Stimulated activated CD8-positive, alpha-beta memory T cell treated with anti-CD3 and anti-CD28 coated beads, Interleukin-7, amount 100 ng/mL, for 4 hours (primary cell): Measurements from ENCODE around the gene UBE2G2.
"Not testable (repeated sequence)": the region's sequence is repeated elsewhere in the genome, so short reads cannot be mapped to it uniquely, and the experiment has no call there.

Source experiments
- DNase-seq, 2 donors: peaks; one replicate each; pipeline ENCODE4 v3.0.0-alpha.2; 2020; ENCODE audit warnings: low read depth in 2 of 2

UBE2G2 gene

GRCh38 chr21:44836349-44836665 is 34.7 kb upstream of the UBE2G2 start:
- no peak for DNase-seq

GRCh38 chr21:44835647-44835973 is 34.0 kb upstream of the UBE2G2 start:
- DNase-seq: no peak

- DNase-seq: no peak
Observed at GRCh38 chr21:44834951-44835646, 33.5 kb upstream of the UBE2G2 start.

- DNase-seq: no peak
Observed at GRCh38 chr21:44834231-44834950, 32.8 kb upstream of the UBE2G2 start.

- no peak for DNase-seq
Observed at GRCh38 chr21:44833663-44834062, 32.0 kb upstream of the UBE2G2 start.

- DNase-seq: not testable (repeated sequence)
Observed at GRCh38 chr21:44832516-44833255, 31.1 kb upstream of the UBE2G2 start.

- DNase-seq: no peak
Observed at GRCh38 chr21:44831227-44831860, 29.7 kb upstream of the UBE2G2 start.

- DNase-seq: no peak
Observed at GRCh38 chr21:44829507-44830092, 28.0 kb upstream of the UBE2G2 start.

GRCh38 chr21:44828362-44829056 is 26.9 kb upstream of the UBE2G2 start:
- DNase-seq: no peak

- no peak for DNase-seq
Observed at GRCh38 chr21:44823179-44823660, 21.6 kb upstream of the UBE2G2 start.

- DNase-seq: no peak
Observed at GRCh38 chr21:44822484-44823178, 21.0 kb upstream of the UBE2G2 start.

GRCh38 chr21:44820851-44821250 is 19.2 kb upstream of the UBE2G2 start:
- DNase-seq: no peak

- no peak for DNase-seq
Observed at GRCh38 chr21:44819283-44820243, 17.9 kb upstream of the UBE2G2 start.

- no peak for DNase-seq
Observed at GRCh38 chr21:44818640-44819011, 17.0 kb upstream of the UBE2G2 start.

- DNase-seq: peak; percentile 55 to 78
Observed at GRCh38 chr21:44817914-44818639, 16.5 kb upstream of the UBE2G2 start, which contains the start of gene SUMO3. Gene SUMO3, minus strand, starts transcription at chr21:44818062. Its CDS starts 94 bp downstream, at chr21:44817968.

- peak; percentile 78 to 89 for DNase-seq
Observed at GRCh38 chr21:44817506-44817880, 15.9 kb upstream of the UBE2G2 start.

GRCh38 chr21:44816761-44817505 is 15.3 kb upstream of the UBE2G2 start:
- no peak for DNase-seq
